Measurements from ENCODE around the gene FIGLA.

GRCh38 chr2:70753031-70753430 is 37.4 kb downstream of the FIGLA start:
- TF ChIP-seq CTCF (IDR thresholded peaks at IDR 0.05; ENCODE audit: insufficient read depth, low read length), result no peak
- no peak for TF ChIP-seq GABPA (IDR thresholded peaks at IDR 0.05; ENCODE audit: low read depth)
- TF ChIP-seq, protein P1, sequence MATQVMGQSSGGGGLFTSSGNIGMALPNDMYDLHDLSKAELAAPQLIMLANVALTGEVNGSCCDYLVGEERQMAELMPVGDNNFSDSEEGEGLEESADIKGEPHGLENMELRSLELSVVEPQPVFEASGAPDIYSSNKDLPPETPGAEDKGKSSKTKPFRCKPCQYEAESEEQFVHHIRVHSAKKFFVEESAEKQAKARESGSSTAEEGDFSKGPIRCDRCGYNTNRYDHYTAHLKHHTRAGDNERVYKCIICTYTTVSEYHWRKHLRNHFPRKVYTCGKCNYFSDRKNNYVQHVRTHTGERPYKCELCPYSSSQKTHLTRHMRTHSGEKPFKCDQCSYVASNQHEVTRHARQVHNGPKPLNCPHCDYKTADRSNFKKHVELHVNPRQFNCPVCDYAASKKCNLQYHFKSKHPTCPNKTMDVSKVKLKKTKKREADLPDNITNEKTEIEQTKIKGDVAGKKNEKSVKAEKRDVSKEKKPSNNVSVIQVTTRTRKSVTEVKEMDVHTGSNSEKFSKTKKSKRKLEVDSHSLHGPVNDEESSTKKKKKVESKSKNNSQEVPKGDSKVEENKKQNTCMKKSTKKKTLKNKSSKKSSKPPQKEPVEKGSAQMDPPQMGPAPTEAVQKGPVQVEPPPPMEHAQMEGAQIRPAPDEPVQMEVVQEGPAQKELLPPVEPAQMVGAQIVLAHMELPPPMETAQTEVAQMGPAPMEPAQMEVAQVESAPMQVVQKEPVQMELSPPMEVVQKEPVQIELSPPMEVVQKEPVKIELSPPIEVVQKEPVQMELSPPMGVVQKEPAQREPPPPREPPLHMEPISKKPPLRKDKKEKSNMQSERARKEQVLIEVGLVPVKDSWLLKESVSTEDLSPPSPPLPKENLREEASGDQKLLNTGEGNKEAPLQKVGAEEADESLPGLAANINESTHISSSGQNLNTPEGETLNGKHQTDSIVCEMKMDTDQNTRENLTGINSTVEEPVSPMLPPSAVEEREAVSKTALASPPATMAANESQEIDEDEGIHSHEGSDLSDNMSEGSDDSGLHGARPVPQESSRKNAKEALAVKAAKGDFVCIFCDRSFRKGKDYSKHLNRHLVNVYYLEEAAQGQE (IDR thresholded peaks at IDR 0.05; ENCODE audit: insufficient replicate concordance, low read depth), result no peak

Data from HL-60 (cell line).